GM18951 (cell line): ENCODE measurements around the gene RAD51AP1.

Experiments used
- POLR2A ChIP-seq: IDR thresholded peaks from 4 replicates; pipeline ENCODE4 v1.6.1; 2011; ENCODE audit warnings: mild to moderate bottlenecking; ENCODE audit not compliant: insufficient read length, insufficient read depth; ENCODE audit errors: extremely low read depth
- in situ Hi-C: fragments of 300-500 bp; cut with MboI; formaldehyde crosslinking; loops from one replicate; pipeline ENCODE4 v1.12.0; 2022; ENCODE audit warnings: low sequenced_read_pairs, mixed read lengths, inconsistent platforms; ENCODE audit not compliant: unreplicated experiment

RAD51AP1 gene

DNA sequence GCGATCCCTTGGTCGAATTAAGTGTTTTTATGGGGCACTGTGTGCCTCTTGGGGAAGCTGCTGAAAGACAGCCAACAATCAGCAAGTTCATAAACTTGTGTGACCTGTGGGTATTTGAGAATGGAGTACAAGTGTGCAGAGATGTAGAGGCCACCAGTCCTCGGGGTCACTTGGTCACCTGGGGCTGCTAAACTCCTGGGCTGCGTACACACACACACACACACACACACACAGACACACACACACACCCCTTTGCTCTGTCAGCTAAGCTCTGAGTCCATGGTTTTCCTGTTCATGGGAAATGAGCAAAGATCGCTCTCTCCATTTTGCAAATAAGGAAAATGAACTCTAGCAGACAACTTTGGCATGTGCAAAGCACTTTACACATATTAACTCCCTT is 47.8 kb downstream of the RAD51AP1 start:
- in situ Hi-C loops, result no loop called here
- no peak for TF ChIP-seq POLR2A

DNA sequence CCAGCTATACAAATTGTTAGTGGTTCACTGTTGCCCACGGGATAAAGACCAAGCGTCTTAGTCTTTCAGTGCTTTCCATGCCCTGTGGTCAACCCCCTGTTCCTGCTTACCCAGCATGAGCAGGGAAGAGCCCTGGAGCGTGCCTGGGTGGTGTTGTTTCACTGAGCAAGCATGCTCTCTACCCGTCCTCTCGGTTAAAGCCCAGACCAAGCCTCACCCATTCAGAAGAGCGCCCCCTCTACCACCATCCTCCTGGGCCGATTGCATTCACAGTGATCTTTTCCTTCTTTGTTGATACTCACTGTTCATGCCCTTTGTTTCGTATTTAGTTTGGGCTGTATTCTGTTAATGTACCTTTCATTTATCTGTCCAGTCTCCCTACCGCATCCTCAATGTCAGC is 48.4 kb downstream of the RAD51AP1 start:
- no peak for TF ChIP-seq POLR2A
- in situ Hi-C loops, result no loop called here

DNA sequence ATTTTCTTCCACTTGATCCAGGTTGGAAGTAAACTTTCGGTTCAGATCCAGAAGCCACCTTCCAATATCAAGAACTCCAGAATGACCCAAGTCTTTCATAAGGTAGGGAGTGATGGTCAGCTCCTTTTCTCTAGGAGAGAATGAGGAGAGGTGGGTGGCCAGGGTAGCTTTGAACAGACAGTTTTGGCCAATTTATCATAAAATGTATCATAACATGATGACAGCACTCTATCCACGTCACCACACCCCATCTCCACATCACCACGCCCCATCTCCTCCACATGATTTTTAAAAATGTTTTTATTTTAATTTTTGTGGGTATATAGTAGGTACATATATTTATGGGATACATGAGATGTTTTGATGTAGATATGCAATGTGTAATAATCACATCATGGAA is 50.2 kb downstream of the RAD51AP1 start:
- in situ Hi-C loops, result no loop called here
- TF ChIP-seq POLR2A, result no peak

DNA sequence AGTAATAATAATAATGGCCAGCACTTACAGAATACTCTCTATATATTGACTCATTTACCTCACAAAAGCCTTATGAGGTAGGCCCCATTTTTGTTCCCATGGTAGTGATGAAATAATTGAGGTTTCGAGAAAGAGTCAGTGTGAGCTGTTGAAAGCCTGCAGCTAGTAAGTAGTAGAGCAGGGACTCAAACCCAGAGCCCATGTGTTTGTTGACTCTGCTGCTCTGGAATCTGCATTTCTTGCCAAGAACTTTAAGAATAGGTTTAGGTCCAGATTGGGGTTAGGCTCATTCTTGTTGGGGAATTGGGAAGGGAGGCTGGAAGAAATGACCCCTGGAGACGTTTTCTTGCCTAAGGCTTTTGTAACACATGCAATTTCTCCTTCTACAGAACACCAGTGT is 51.3 kb downstream of the RAD51AP1 start:
- no peak for TF ChIP-seq POLR2A
- in situ Hi-C loops, result no loop called here

DNA sequence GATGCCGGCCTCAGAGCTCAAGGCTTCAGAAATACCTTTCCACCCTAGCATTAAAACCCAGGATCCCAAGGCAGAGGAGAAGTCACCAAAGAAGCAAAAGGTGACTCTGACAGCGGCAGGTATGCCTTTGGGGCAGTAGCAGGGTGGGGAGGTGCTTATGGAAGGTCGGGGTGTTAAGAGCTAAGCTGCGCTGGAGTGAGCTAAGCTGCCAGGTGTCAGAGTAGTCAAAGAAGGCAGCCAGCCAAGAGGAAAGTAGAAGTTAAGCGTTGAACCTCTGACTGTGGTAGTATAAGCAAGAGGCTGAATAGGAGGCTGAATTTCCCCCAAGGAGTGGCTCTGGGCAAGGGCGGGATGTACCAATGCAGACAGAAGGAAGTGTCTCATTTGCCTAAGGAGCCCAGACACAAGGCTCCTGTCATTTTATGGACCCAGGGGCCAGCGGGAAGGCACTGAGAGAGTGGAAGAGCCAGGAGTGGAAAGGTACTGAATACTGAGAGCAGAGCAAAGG is 52.5 kb downstream of the RAD51AP1 start:
- no peak for TF ChIP-seq POLR2A
- in situ Hi-C loops, result no loop called here

DNA sequence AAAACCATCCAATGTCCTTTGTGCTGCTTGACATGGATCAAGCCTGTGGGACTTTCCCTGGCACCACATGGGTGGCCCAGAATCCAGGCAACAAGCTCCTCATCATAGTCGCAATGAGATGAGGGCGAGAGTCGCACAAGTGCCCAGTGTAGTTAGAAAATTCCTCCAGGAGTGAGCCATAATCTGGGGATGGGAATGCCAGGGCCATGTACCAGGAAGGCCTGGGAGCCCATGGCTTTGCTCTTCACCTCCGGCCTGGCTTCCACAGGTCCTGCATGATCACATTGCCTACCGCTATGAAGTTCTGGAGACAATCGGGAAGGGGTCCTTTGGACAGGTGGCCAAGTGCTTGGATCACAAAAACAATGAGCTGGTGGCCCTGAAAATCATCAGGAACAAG is 57.2 kb downstream of the RAD51AP1 start:
- in situ Hi-C loops, result no loop called here
- no peak for TF ChIP-seq POLR2A

DNA sequence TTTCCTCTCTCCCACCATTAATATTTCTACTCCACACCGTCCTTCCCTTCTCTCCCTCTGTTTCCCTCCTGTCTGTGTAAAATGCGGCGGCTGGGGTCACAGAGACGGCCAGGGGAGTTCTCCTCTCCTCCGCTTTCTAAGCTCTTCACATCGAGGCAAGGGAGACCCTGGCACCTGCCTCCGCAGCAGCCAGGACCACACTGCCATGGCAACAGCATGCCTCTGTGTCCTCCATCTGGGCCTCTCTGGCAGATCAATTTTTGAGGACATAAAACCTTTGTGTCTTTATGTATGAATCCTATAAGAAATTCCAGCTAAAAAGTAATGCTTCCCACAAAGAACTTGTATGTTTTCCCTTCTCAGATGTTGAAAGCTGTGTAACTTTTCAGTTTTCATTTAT is 64.7 kb downstream of the RAD51AP1 start:
- TF ChIP-seq POLR2A, result no peak
- in situ Hi-C loops, result no loop called here

DNA sequence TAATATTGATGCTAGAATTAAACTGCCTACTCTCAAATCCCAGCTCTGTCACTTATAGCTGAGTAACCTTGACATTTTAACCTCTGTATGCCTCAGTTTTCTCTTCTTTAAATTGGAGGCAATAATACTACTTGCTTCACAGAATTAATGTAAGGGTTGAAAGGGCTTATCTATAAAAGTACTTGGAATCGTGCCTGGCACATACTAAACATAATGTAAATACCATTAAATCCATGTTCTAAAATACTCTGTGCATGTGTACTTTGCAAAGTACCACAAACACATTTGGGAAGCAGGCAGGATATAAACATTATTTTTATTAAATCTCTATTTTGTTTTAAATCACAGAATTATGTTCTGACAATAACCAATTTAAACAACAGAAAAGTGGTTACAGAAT is 65.3 kb downstream of the RAD51AP1 start:
- in situ Hi-C loops, result no loop called here
- TF ChIP-seq POLR2A, result no peak

DNA sequence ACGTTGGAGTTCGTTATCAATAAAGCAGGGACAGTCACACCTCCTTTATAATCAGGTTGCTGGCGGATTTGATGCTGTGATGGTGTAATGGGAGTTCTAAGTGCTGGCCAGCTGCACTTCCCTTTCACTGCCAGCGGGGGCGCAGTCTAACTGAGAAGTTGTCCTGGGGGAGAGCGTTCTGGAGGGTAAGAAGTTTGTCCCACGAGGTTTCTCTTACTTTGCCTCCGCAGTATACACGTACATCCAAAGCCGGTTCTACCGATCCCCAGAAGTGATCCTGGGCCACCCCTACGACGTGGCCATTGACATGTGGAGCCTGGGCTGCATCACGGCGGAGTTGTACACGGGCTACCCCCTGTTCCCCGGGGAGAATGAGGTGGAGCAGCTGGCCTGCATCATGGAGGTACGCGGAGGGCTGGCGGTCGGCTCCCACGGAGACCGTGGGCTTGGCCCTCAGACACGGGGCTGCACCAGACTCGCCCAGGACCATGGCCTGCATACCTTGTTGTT is 66.0 kb downstream of the RAD51AP1 start:
- in situ Hi-C loops, result no loop called here
- peak; percentile 58 for TF ChIP-seq POLR2A

DNA sequence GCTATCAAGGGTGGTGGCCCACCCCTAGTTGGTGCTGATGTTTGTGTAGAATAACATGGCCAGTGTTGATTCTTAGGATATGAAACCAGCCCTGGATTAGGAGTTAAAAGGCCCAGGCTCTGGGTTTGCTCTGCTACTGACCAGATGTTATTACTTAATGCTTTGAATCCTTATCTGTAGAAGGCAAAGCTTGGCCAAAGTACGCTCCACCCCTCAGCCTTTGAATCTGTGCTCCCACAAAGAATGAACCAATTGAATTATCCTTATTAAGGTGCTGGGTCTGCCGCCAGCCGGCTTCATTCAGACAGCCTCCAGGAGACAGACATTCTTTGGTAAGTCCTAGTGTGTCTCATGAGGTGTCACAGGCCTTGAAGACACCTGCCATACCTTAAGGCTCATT is 68.4 kb downstream of the RAD51AP1 start:
- in situ Hi-C loops, result no loop called here
- no peak for TF ChIP-seq POLR2A

DNA sequence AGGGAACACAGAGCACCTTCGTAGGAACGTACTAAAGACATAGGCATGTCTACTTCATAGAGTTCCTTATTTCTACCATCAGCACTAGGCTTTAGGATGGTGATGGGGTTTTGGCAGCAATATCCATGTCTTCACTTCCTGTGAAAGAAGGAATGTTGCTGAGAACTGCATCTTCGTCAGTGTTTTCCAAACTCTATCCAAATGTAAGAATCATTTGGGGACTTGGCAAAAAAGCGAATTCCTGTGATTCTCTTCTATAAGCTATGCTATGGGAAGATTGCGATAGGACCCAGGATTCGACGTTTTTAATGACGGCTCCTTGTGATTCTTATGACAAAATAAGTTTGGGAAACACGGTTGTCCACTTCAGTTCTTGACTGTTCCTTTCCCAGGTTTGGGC is 70.4 kb downstream of the RAD51AP1 start:
- in situ Hi-C loops, result no loop called here
- TF ChIP-seq POLR2A, result no peak
